ENCODE measurements around the gene LITAF.

DNA sequence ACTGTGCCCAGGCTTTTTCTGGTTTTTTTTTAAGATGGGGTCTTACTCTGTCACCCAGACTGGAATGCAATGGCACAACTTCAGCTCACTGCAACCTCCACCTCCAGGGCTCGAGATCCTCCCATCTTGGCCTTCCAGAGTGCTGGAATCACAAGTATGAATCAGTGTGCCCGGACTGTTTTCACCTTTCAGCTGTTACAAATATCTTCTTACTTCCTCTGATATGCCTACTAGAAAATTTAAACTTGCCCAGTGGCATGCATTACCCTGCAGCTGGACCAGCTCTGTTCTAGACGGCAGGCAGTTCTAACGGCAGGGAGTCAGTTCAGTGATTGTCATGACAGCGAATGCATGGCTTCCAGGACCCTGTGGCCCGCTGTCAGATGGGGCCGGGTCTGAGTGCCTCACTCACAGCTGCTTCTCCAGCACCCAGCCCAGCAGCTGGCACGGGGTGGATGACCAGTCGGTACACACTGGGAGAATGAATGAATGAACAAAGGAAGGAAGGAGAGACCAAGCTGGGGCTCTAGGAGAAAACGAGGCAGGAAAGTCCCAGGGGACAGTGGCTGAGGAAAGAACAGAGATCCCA lies 28.0 kb upstream of the LITAF start:
- no peak for TF ChIP-seq CTCF (conservative IDR thresholded peaks at IDR 0.05 in 1 of 2, IDR thresholded peaks at IDR 0.05 in 1 of 2; ENCODE audit: extremely low read depth in 1 of 2, insufficient read depth in 1 of 2, low read depth in 1 of 2, low read length in 2 of 2)
- no peak for TF ChIP-seq EZH2 (IDR thresholded peaks at IDR 0.05; ENCODE audit: borderline replicate concordance, low read length)

Data from mammary epithelial cell (primary cell).